Stimulated activated CD4-positive, alpha-beta T cell treated with anti-CD3 and anti-CD28 coated beads, TNF-alpha, amount 100 ng/mL, for 4 hours (primary cell): Measurements from ENCODE around the gene PPM1L.
"Not testable (repeated sequence)": the region's sequence is repeated elsewhere in the genome, so short reads cannot be mapped to it uniquely, and the experiment has no call there.

ENCODE experiments used
- DNase-seq, 3 experiments: peaks; one replicate each; pipeline ENCODE4 v3.0.0-alpha.2; 2020; ENCODE audit warnings: low read depth in 3 of 3

PPM1L gene

DNA sequence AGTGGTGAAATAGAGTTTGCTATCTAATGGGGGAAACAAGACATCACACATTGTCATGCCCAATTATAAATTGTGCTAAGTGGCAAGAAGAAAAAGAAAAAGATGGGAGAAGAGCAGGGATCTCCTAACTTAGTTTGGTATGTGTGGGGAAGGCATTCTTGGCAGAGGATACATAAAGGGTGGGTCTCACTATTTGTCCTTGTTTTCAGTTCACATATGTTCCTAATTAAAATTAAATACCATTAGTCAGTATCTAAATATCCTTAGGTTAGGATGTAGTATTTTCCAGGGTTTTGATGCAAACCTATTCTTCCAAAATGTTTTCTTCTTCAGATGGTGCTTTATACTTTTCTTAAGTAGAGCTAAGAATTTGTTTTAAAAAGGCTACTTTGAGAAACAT lies 175.4 kb downstream of the PPM1L start:
- no peak for DNase-seq

DNA sequence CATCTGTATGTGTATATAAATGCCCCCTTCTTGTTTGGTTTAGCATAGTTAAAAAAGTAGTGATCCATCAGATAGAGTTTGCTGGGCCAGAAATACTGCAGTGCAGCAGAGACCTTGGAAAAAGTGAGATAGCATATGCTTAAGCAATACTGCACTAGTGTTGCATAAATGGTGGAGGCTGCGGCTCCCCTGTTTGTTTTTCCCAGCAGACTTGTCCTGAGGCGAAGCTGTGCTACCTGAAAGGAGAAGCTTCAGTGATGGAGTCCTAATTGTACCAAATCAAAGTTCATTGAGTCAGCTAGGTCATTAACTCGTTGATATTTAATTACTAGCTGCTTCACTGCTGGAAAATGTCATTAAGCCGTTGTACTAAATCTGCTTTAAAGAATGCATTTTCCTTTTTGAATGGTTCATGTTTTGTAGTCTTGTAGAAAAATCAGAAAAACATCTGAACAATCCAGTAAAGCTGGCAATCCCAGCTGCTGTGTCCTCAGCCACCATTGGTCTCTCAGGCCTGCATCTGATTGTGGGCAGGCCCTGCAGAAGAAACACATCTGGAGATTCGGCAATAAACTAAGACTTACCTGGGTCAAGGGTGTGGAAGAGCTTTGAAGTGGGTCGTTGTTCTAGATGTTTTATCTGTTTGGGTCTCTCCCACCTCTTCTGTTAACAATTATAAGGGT lies 179.5 kb downstream of the PPM1L start:
- DNase-seq, result no peak

DNA sequence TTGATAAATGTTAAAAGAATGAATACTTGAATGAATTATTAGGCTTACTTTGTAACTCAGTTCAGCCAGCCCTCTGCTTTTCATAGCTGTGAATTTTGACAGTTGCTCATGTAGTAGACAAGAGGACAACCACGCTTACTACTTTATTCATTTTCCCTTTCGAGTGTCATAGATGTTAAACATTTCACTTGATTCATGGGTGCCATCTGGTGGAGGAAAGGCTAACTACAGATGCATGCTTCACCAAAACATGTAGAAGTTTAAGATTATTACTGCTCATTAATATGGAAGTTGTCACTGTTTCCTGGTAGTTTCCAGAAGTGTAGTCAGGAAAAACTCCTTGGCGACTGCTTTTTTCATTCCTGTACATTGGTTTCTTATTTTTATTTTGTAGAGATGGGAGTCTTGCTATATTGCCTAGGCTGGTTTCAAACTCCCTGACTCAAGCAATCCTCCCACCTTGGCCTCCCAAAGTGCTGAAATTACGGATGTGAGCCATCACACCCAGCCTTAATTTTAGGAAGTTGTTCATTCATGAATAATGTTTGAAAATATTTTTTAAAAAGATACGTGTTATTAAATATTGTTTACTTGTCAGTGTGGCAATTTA lies 186.0 kb downstream of the PPM1L start:
- DNase-seq, result peak; percentile 9 to 45 (median 18)

DNA sequence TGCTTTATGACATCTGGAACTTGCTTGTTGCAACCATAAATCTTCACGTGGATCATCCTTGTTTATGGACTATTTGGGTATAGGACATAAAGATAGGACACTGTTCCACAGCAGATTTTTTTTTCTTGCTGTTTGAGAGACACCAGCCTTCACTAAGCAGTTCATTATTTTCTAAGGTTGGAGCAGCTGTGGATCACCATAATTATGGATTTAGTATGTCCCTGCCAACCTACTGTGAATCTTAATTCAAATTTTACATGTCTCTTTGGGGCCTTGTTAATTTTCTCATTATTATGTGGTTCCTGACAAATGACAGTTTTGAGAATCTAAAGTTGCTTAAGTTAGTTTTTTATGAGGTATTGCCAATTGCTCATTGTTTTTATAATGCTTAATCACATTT lies 188.0 kb downstream of the PPM1L start:
- no peak for DNase-seq

DNA sequence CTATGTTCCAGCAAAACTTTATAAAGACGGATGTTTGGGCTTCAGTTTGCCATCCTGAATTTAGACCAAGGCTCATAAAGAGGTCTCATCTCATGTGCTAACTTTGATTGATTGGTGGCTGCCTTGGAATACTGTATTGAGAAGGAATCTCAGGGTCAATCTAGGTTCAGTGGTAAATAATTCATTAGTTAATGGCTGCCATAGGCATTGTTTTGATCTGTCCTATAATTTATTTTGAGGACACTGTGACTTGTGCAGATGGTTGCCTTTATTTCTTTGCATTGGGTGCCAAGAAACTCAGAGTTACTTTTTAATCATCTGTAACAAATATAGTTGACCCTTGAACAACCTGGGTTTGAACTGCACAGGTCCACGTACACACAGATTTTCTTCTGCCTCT lies 189.3 kb downstream of the PPM1L start:
- DNase-seq, result no peak

DNA sequence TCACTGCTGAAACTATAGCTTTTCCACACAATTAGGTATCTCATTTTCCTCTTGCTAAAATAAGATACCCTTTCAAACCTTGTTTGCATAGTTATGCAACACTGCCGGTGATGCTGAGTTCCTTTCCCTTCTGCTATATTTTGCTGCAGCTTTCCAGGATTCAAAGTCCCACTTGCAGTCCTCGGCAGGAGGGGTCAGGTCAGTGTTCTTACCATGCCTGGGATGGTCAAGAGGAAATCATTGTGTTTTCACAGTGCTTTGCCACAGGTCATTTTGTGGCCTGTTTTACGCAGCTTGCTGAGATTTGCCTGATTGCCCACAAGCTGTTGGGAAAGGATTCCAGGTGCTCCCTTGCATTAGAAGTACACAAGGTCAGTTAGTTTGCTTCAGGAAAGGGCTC lies 192.2 kb downstream of the PPM1L start:
- DNase-seq, result no peak

DNA sequence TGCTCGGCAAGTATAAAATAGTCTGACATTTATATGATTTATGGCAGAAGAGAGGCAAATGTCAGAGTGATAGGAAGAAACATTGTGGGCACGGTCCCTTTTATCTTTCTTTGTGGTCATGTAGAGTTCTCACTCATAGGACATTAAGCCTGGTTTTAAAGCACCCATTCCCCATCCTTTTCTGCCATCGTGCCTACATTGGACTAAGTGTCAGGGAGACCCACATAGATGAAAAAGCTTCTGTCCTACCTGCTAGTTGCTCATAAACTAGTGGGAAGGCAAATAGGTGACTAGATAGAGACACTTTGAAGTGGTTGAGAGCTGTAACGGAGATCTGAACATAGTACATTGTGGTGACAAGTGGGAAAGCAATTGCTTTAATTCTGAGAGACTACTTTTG lies 193.4 kb downstream of the PPM1L start:
- DNase-seq, result no peak

DNA sequence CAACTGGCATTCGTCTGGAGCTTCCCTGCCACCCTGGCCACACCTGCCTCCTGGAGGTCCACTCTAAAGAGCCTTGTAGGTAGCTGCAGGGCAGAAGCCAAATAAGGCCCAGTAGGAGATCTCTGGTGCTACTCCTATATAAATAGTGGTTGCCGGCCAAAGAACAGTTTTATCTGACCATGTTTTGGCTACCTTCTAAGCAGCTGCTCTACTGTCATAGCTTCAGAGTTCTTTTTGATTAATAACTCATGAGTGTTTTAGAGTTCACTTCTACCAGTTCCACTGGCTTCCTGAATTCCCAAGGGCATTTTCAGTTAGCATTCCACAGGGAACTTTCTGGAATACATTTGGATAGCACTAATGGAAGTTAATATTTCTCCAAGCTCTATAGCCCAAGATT lies 194.5 kb downstream of the PPM1L start:
- DNase-seq, result no peak

DNA sequence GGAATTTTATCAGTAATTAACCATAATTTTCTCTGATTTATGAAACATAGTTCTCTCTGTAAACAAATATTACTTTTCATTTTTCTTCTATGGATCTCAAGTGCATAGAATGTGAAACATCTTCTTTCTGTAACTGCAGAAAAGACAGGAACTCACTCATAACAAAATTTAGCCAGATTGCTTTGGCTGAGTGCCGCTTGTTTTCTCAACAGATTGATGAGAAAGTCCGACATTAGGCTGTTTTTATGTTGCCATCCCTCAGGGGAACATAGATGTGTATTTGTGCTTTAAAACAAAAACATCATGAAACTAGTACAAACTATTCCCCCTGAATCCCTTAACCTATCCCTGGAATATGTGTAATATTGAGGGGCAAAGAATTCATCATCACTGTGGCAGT lies 194.9 kb downstream of the PPM1L start:
- no peak for DNase-seq

DNA sequence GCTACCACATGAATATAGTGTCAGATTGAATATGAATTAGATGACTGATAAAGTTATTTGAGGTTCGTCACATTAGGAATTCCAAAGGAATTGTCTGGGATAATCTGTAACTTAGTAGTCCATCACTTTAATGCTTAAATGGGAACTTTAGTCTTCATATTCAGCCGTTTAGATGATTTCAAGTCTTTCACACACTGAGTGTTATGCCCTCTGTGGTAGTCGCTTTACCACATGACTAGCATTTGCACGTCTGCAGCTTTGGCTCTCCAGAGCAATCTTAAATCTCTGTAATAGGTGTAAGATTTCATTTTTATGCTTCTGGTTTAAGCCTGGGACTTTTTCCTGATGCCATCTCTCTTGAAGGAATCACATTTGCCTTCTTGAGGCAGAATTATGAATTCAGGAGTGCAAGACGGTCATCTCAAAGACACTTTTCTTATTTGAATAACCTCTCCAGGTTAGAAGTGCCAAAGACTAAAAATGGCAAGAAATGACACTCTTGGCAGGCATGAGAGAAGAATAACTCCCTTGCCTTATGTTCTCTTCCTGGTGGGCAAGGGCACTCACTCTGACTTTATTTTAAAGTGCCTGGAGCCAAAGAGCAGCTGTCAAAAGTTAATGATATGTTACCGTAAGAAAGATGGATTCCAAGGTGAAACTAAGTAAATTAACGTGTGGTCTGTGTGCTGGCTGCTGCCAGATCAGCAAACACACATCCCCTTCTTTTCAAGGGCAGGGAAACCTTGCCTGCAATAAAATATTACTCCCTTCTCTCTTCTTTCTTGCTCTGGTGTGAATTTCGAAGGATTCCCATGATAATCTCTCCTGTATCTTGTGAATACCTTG lies 195.8 kb downstream of the PPM1L start:
- no peak for DNase-seq

DNA sequence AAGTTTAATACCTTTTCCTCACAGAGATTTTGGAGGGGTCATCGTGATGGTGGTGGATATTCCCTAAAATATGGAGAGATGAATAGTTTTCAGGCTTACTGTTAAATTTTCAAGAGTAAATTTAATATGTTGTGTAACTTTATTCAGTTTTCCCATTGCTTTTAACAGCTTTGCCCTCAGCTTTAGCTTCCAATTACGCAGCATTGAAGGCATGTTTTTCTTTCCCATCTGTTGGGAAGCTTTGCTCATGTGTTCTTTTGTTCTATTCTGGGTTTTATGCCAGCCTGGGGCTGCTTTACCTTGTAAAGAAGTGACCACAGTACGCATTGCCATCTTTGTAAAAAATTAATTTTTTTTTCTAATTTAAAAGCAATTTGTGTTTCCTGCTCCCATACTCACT lies 197.7 kb downstream of the PPM1L start:
- no peak for DNase-seq

DNA sequence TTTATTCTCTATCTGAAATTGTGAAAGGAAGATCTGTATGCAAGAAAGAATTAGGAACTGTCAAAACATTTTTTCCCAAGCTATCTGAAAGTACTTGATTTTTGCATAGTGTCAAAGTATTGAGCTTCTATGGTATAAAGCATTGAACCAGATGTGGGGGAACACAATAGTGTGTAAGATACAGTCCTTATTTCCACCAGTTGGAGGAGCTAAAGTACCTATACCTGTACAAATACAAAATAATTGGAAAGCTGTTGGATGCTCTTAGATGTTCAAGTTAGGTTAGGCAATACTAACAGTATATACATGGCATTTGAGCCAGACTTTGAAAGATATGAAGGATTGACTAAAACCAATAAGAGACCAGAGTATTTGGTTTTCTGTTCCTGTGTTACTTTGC lies 200.8 kb downstream of the PPM1L start:
- no peak for DNase-seq

DNA sequence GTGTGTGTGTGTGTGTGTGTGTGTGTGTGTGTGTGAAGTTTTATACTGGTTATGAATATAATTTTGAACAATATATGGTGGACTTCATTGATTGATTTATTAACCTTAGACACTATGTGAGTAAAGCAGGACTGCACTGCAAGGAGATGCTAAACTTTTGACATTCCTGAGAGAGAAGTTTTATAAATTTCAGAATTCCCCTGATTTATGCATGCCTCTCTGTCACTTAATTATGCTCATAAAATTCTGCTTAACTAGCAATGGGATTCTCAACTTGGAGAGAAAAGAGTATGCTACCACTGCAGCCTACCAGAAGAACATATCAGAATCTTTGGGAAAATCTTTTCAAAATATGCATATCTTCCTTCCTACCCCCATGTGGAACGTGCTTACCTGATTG lies 204.5 kb downstream of the PPM1L start:
- DNase-seq, result no peak

DNA sequence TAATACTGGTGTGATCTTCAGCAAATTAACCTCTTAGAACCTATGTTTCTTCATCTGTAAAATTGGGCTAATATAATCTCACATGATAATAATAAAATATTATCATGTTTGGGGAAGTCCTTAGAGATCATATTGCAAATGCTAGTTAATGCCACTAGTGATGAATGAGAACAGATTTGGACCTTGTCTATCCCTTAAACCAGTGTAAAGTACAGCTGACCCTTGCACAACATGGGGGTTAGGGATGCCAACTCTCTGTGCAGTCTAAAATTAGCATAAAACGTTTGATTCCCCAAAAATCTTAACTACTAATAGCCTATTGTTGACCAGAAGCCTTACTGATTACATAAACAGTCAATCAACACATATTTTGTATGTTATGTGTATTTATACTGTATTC lies 207.9 kb downstream of the PPM1L start:
- no peak for DNase-seq

DNA sequence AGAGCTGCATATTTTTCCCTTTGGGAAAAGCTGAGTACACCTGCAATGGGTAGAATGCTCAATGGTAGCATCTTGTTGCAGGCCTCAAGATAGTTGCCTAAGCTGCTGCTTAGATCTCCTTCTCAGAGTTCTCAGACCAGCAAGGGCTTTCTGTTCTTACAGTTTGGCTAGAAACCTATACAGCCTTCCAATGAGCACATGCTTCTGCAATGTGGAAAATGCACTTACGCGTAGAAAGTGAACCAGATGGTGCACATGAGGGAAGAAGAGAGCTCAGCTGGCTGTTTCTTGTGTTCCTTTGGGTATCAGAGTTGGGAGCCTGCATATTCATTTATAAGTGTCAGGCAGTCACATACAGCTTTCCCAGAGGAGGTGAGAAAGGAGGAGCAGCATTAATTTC lies 212.7 kb downstream of the PPM1L start:
- DNase-seq, result no peak

DNA sequence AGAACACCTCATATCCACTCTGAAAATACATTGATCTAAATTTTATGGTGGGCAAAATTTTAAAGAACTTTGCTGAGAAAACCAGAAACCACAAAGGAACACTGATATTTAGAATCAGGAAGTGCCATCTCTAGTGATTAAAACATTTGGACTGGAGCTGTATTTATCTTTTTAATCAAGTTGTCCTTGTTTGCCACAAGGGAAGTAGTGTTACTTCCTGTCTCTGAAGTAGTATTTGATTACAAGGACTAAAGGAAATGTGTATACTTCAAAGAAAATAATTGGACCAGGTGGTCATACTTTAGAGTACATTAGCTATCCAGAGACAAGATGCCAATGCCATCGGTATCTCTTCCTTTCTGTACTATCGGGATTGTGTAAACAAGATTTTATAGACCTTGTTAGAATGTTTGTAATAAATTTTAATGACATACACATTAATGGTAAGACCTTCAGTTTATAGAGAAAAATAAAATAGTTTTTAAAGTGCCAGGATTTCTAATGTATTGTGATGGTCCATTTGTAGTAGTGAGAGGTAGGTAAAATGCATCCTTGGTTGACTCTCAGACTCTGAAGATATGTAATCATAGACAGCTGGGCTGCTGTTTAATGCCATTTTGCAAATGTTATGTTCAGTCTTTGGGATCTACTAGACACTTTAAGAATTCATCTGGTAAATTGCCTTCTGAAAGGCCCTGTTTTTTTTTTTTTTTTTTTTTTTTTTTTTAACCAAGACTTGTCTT lies 217.2 kb downstream of the PPM1L start:
- DNase-seq, result no peak

DNA sequence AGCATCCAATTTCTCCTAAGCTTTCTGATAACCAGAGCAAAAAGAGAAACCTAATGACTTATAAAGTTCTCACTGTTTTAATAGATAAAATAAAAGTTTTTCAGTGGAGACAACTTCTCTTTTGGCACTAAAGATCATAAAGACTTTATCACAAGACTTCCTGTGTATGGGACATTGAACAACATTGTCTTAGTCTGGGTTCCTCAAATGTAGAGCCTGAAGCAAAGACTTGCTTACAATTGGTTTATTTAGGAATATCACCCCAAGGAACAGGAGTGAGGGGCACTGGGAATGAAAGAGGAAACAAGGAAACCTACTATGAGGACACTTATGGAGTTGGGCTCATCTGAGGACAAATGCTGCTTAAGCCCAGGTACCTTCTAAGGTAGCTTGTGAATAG lies 221.7 kb downstream of the PPM1L start:
- DNase-seq, result no peak

DNA sequence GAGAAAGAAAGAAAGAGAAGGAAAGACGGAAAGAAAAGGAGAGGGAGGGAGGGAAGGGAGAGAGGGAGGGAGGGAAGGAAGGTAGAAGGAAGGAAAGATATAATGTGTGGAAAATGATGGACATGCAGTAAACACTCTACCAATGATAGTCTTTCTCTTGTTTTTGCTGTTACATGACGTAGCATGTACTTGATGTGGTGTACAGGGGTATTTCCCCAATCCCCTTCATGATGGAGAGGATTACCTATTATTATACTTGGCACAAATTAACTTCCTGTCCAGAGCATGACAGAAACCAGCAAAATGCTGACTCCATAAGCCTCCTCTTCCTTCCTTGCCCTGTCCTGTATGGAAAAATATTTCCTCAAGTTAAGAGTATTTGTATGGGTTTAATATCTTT lies 224.7 kb downstream of the PPM1L start:
- no peak for DNase-seq

DNA sequence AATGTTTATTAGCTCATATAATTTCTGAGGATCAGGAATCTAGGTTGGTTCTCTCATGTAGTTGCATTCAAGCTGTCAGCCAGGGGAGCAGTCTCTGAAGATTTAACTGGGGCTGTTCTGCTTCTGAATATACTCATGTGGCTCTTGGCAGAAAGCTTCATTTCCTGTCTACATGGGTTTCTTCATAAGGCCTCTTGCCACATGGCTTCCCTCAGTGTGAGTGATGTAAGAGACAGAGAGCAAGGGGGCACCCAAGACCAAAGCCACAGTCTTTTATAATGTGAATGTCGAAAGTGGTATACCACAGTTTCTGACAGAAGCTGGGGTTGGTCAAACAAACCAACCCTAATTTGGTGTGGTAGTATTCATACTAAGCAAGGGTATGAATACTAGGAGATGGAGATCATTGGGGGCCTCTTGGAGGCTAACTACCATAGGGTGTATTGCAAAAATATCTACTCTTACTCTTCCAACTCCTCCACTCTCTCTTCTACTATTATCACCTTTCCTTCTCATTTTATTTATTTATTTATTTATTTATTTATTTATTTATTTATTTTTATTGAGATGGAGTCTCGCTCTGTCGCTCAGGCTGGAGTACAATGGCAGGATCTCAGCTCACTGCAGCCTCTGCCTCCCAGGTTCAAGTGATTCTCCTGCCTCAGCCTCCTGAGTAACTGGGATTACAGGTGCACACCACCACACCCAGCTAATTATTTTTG lies 225.3 kb downstream of the PPM1L start:
- DNase-seq, result no peak

DNA sequence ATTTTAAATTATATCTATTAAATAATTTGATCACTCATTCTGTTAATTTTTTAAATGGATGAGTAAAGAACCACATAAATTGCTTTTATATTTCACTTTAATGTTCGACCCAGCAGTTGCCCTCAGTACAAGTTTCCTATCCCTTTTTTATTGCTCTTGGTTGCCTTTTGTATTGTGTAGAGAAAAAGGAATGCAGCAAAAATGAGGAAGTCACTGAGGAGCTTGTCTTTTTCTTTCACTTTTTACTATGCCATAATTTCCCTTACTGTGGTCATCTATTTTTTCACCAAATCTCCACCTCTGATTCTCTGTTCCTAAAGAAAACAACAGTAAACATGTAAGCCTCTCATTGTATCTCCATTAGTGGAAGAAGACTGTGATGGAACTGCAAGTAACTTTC lies 226.5 kb downstream of the PPM1L start:
- no peak for DNase-seq

DNA sequence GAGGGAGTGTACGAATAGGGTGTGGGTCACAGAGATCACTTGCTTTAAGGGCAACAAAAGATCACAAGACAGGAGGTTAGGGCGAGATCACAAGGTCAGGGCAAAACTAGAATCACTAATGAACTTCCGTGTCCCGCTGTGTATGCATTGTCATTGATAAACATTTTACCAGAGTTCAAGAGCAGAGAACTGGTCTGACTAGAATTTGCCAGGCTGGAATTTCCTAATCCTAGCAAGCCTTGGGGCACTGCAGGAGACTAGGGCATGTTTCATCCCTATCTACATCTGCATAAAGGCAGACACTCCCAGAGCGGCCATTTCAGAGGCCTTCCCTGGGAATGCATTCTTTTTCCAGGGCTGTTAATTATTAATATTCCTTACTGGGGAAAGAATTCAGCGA lies 227.9 kb downstream of the PPM1L start:
- not testable (repeated sequence) for DNase-seq

DNA sequence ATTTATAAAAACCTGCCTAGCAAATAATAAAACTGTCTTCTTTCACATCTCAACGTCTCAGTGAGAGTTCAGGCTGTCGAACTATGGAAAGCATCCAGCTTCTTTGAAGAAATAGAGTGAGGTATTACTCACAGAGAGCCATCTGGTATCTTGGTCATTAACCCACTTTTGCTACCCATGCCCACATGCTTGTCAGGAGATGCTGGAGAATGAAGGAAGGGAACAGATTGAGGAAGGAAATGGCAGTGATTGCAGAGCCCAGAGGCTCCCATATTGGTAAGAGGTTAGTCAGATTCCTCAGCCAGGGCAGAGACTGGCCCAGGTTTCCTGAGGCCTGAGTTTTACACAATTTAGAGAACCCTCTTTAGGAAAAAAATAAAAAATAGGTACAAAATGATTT lies 230.0 kb downstream of the PPM1L start:
- no peak for DNase-seq
